Spleen (tissue), 13 donors: Measurements from ENCODE around the gene RNASEH1. TPM values are rescaled to one million over a fixed set of nuclear protein-coding genes. Genes with fewer than 3 reads are reported as not detected.

ENCODE experiments used
- DNase-seq: peaks from one replicate; pipeline ENCODE4 v3.0.0-alpha.2; 2020
- H3K27ac ChIP-seq, 8 donors: fragments of 200-600 bp; sonication (generic) in 7 of 8; 1 replicate in 4 of 8; 2 replicates in 4 of 8; pipeline versions ENCODE4 v1.5.0 to v1.8.0; 2016 to 2021; ENCODE audit warnings: inconsistent platforms in 4 of 8, mild to moderate bottlenecking in 4 of 8, moderate library complexity in 1 of 8
- H3K27me3 ChIP-seq, 7 donors: fragments of 200-600 bp; sonication (generic) in 6 of 7; replicated peaks in 1 of 7; 1 replicate in 4 of 7; 2 replicates in 3 of 7; pipeline versions ENCODE4 v1.5.0 to v1.8.0; 2016 to 2021; ENCODE audit warnings: inconsistent platforms in 3 of 7, mild to moderate bottlenecking in 1 of 7
- H3K36me3 ChIP-seq, 6 donors: fragments of 200-600 bp; sonication (generic) in 5 of 6; 1 replicate in 4 of 6; 2 replicates in 2 of 6; pipeline versions ENCODE4 v1.5.0 to v1.8.0; 2016 to 2021; ENCODE audit warnings: inconsistent platforms in 2 of 6
- H3K4me1 ChIP-seq, 6 donors: fragments of 200-600 bp; sonication (generic) in 5 of 6; 1 replicate in 3 of 6; 2 replicates in 3 of 6; pipeline versions ENCODE4 v1.5.0 to v1.8.0; 2016 to 2021; ENCODE audit warnings: inconsistent platforms in 3 of 6
- H3K4me3 ChIP-seq, 8 donors: fragments of 200-600 bp; sonication (generic) in 7 of 8; 1 replicate in 4 of 8; 2 replicates in 4 of 8; pipeline versions ENCODE4 v1.5.0 to v1.8.0; 2016 to 2021; ENCODE audit warnings: inconsistent platforms in 4 of 8, mild to moderate bottlenecking in 4 of 8, moderate library complexity in 2 of 8
- H3K9me3 ChIP-seq, 8 donors: fragments of 200-600 bp; sonication (generic) in 7 of 8; 1 replicate in 4 of 8; 2 replicates in 4 of 8; pipeline versions ENCODE4 v1.5.0 to v1.8.0; 2016 to 2021; ENCODE audit warnings: inconsistent platforms in 4 of 8
- CTCF ChIP-seq, 11 experiments: fragments of 200-600 bp in 7 of 11; fragments of 450-650 bp in 4 of 11; sonication (generic) in 4 of 11; IDR thresholded peaks in 8 of 11; conservative IDR thresholded peaks in 3 of 11; 1 replicate in 7 of 11; 2 replicates in 4 of 11; pipeline versions ENCODE4 v1.4.0 to v1.8.0; 2016 to 2021; ENCODE audit warnings: antibody characterized with exemption in 11 of 11, inconsistent platforms in 4 of 11, mild to moderate bottlenecking in 1 of 11
- POLR2A ChIP-seq, 3 donors: fragments of 450-650 bp; IDR thresholded peaks; one replicate each; pipeline ENCODE4 v1.5.1; 2017; ENCODE audit warnings: antibody characterized with exemption in 3 of 3, mild to moderate bottlenecking in 1 of 3
- POLR2AphosphoS5 ChIP-seq, 3 donors: sonication (generic); formaldehyde crosslinking; IDR thresholded peaks; one replicate each; pipeline ENCODE4 v1.5.1; 2017; ENCODE audit warnings: antibody characterized with exemption in 3 of 3
- WGBS, 5 donors: extraction: QIAGEN DNeasy Blood & Tissue Kit in 3 of 5; methylation state at CpG; one replicate each; pipeline versions ENCODE4 v1.1.5 to v1.1.7; 2013 to 2018; 5-methylcytosine and 5-hydroxymethylcytosine counted together
- intact Hi-C: fragments of 100-400 bp; cut with DNase I; formaldehyde crosslinking; loops from one replicate; pipeline ENCODE4 v1.15.0; 2023; ENCODE audit warnings: low total_unique reads
- long read RNA-seq, 2 donors: transcript quantifications; one replicate each; lab custom pipeline, GENCODE V29; 2026
- polyA plus RNA-seq, 3 donors: library from polyadenylated mRNA; stranded (reverse); fragments of 200-250 nt; gene quantifications; one replicate each; pipeline ENCODE4 v1.2.1, GENCODE V29; 2013
- total RNA-seq, 7 donors: library from RNA; depleted of rRNA in 3 of 7; stranded (reverse); fragments of >200 nt in 3 of 7; fragmentation: NEBNext Ultra II Directional in 4 of 7; extraction: Animal tissue kit (Norgen Biotek cat#: 25700) in 4 of 7; gene quantifications; one replicate each; pipeline versions ENCODE4 v1.1.0 to v1.2.1, GENCODE V29; 2016 to 2021
- donor health status: healthy with polysubstance abuse.
- donor health status: DM: no; HTN: no; CAD: no; lungs with moderate emphysema.
- donor health status: DM: no; HTN: no; CAD: no.
- donor health status: Bipolar disorder and iron deficiency.
- donor health status: healthy.
- donor health status: DM: no; HTN: no; CAD: no.
- donor health status: DM: yes; HTN: yes; CAD: no.

RNASEH1 gene
- total RNA-seq = 10 to 100 TPM; 17.9 to 24.7 (median 20.3) TPM
- polyA plus RNA-seq = 10 to 100 TPM in 1 of 3 donors, 1 to 10 TPM in 2; 4.3 to 11.9 (median 6.3) TPM
- long read RNA-seq, donor 1, transcript RNASEH1-201 (8 exons, 1,887 nt) = major isoform, 13 of 13 reads
- long read RNA-seq, donor 1, partial matches to known transcripts = 0 of 13 reads
- long read RNA-seq, donor 1, other reads (novel, unspliced or antisense) = 0 of 13 reads
- long read RNA-seq, donor 2, partial matches to known transcripts = 0 of 3 reads
- long read RNA-seq, donor 2, other reads (novel, unspliced or antisense) = 0 of 3 reads

GRCh38 chr2:3558205-3559014, at the start of gene RNASEH1:
Gene RNASEH1 (minus strand): TSS chr2:3558333. CDS start chr2:3558260, 73 bp downstream.
- peak within 1 kb of the TSS; percentile 83 to 100 (median 97) for H3K4me3 ChIP-seq
- H3K4me1 ChIP-seq = peaks cover 11 to 55% (median 35%) of the 10 kb centered on the region in 6 donors
- 0 to 1% (median 1%) methylated on average over 27 to 67 of the region's 67 CpGs for WGBS, 5 donors
- H3K27me3 ChIP-seq = no peaks in the 10 kb centered on the region
- H3K9me3 ChIP-seq = no peaks in the 10 kb centered on the region
- H3K27ac ChIP-seq = peak within 1 kb of the TSS; percentile 89 to 97 (median 92)
- H3K36me3 ChIP-seq = peaks cover 0 to 41% (median 32%) of the 10 kb centered on the region in 6 donors
- peak in 2 of 3 donors; percentile 65 to 83 for TF ChIP-seq POLR2A (IDR thresholded peaks at IDR 0.05)
- peak in 2 of 11 experiments; percentile 12 to 33 for TF ChIP-seq CTCF (IDR thresholded peaks at IDR 0.05 in 8 of 11, conservative IDR thresholded peaks at IDR 0.05 in 3 of 11)
- peak; percentile 99 to 100 (median 99) for TF ChIP-seq POLR2AphosphoS5 (IDR thresholded peaks at IDR 0.05)
- peak; percentile 100 for DNase-seq
- intact Hi-C loops = loop anchor here (5.0 kb wide), 1 partner anchor 41 kb away; the partner anchor contains the start of gene ADI1

- Histone ChIP-seq H3K27ac (peak overlapping the region in 2 of 8 donors; percentile 56 to 76), H3K36me3 (no peaks in the 10 kb centered on the region), H3K4me3 (no peak overlapping the region), H3K27me3 (no peaks in the 10 kb centered on the region), H3K9me3 (no peaks in the 10 kb centered on the region), H3K4me1 (no peaks in the 10 kb centered on the region)
- 89 to 93% (median 91%) methylated on average over 30 to 37 of the region's 37 CpGs for WGBS, 5 donors
- intact Hi-C loops = no loop called here
- TF ChIP-seq CTCF (IDR thresholded peaks at IDR 0.05 in 8 of 11, conservative IDR thresholded peaks at IDR 0.05 in 3 of 11) (no peak), POLR2AphosphoS5 (IDR thresholded peaks at IDR 0.05) (no peak), POLR2A (IDR thresholded peaks at IDR 0.05) (no peak)
- peak; percentile 75 for DNase-seq
Observed at GRCh38 chr2:3606370-3607201, 48.5 kb upstream of the RNASEH1 start.

- peak; percentile 73 for DNase-seq
- no peak overlapping the region for H3K4me3 ChIP-seq
- TF ChIP-seq POLR2A (IDR thresholded peaks at IDR 0.05) (no peak), CTCF (IDR thresholded peaks at IDR 0.05 in 8 of 11, conservative IDR thresholded peaks at IDR 0.05 in 3 of 11) (no peak)
- H3K9me3 ChIP-seq = no peaks in the 10 kb centered on the region
- no peaks in the 10 kb centered on the region for H3K4me1 ChIP-seq
- WGBS, 5 donors = 83 to 91% (median 90%) methylated on average over 11 of the region's 11 CpGs
- no peaks in the 10 kb centered on the region for H3K36me3 ChIP-seq
- intact Hi-C loops = no loop called here
- peak overlapping the region in 4 of 8 donors; percentile 11 to 76 (median 50) for H3K27ac ChIP-seq
- H3K27me3 ChIP-seq = no peaks in the 10 kb centered on the region
Observed at GRCh38 chr2:3606028-3606369, 47.9 kb upstream of the RNASEH1 start.
